ENCODE measurements around the gene EED.
"Not testable (repeated sequence)": the region's sequence is repeated elsewhere in the genome, so short reads cannot be mapped to it uniquely, and the experiment has no call there.

GRCh38 chr11:86224575-86224974 is 20.0 kb upstream of the EED start:
- TF ChIP-seq SNRNP70 (optimal IDR thresholded peaks at IDR 0.05; ENCODE audit: low read depth, low read length); POLR2AphosphoS5 (IDR thresholded peaks at IDR 0.05; ENCODE audit: control insufficient read depth, insufficient read depth, low read depth, low read length); KLF10 (CRISPR knock-in tag; IDR thresholded peaks at IDR 0.05); ETV6 (IDR thresholded peaks at IDR 0.05; ENCODE audit: borderline replicate concordance in 1 of 2, low read depth in 2 of 2, low read length in 1 of 2); ETV6 (CRISPR knock-in tag; IDR thresholded peaks at IDR 0.05; ENCODE audit: borderline replicate concordance); NRF1 (conservative IDR thresholded peaks at IDR 0.05 in 1 of 2, IDR thresholded peaks at IDR 0.05 in 1 of 2); CREB1 (IDR thresholded peaks at IDR 0.05); CREB1 (CRISPR knock-in tag; IDR thresholded peaks at IDR 0.05); ARID1B (IDR thresholded peaks at IDR 0.05); CTCF (IDR thresholded peaks at IDR 0.05 in 2 of 3, conservative IDR thresholded peaks at IDR 0.05 in 1 of 3; ENCODE audit: insufficient read depth in 2 of 3, low read depth in 1 of 3, low read length in 3 of 3); ZBTB17 (CRISPR knock-in tag; IDR thresholded peaks at IDR 0.05); SETDB1 (IDR thresholded peaks at IDR 0.05; ENCODE audit: low read length); E2F8 (IDR thresholded peaks at IDR 0.05; ENCODE audit: low read depth, partially characterized antibody); E4F1 (CRISPR knock-in tag; IDR thresholded peaks at IDR 0.05; ENCODE audit: borderline replicate concordance); ELF1 (tag; IDR thresholded peaks at IDR 0.05): not testable (repeated sequence)
